ENCODE data around the gene RBBP9.

The RBBP9 gene

DNA sequence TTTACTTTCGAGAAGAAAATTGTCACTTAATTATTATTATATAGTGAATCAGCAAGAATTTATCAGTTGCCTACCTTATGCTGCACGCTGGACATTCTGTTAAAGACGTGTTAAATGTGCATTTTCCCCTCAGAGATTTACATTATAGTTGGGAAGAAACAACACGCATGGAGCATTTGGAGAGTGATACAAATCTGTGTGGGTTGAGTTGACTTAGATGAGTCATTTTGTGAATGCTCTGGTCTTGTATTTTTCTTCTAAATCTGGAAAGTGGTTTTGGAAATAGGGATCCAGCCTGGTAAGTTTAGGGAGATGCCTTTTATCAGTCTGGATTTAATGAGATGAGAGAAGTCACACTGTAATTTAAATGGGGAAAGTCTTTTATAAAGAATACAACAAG lies 46.2 kb upstream of the RBBP9 start:
- H3K9ac ChIP-seq (ENCODE audit: low read length), result no peak overlapping the region
- no peak overlapping the region for H3K27ac ChIP-seq (ENCODE audit: low read depth, low read length, poor library complexity, severe bottlenecking)
- H3K4me2 ChIP-seq (ENCODE audit: low read length), result no peak overlapping the region
- no peaks in the 10 kb centered on the region for H3F3A ChIP-seq (ENCODE audit: insufficient read depth, low read length)
- no peaks in the 10 kb centered on the region for H3K27me3 ChIP-seq (ENCODE audit: insufficient read depth, low read length)
- no peaks in the 10 kb centered on the region for H3K9me3 ChIP-seq (ENCODE audit: low read length)
- H3K36me3 ChIP-seq (ENCODE audit: insufficient read depth, low read length), result peaks cover 65% of the 10 kb centered on the region; the same call in 1 of the 2 replicates
- no peaks in the 10 kb centered on the region for H3K4me1 ChIP-seq (ENCODE audit: insufficient read depth, low read length, severe bottlenecking)
- TF ChIP-seq, protein P1, sequence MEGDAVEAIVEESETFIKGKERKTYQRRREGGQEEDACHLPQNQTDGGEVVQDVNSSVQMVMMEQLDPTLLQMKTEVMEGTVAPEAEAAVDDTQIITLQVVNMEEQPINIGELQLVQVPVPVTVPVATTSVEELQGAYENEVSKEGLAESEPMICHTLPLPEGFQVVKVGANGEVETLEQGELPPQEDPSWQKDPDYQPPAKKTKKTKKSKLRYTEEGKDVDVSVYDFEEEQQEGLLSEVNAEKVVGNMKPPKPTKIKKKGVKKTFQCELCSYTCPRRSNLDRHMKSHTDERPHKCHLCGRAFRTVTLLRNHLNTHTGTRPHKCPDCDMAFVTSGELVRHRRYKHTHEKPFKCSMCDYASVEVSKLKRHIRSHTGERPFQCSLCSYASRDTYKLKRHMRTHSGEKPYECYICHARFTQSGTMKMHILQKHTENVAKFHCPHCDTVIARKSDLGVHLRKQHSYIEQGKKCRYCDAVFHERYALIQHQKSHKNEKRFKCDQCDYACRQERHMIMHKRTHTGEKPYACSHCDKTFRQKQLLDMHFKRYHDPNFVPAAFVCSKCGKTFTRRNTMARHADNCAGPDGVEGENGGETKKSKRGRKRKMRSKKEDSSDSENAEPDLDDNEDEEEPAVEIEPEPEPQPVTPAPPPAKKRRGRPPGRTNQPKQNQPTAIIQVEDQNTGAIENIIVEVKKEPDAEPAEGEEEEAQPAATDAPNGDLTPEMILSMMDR (IDR thresholded peaks at IDR 0.05; ENCODE audit: low read length), result no peak
- TF ChIP-seq EZH2 (IDR thresholded peaks at IDR 0.05; ENCODE audit: borderline replicate concordance, low read length), result no peak
- no peak overlapping the region for H2AFZ ChIP-seq (ENCODE audit: low read length)
- no peaks in the 10 kb centered on the region for H3K9me2 ChIP-seq (ENCODE audit: low read depth, low read length)
- no peaks in the 10 kb centered on the region for H3K79me2 ChIP-seq (ENCODE audit: insufficient read depth, low read length)
- H3K4me3 ChIP-seq (ENCODE audit: low read depth, low read length, poor library complexity, severe bottlenecking), result no peak overlapping the region
- H4K20me1 ChIP-seq (ENCODE audit: insufficient read depth, low read length), result no peaks in the 10 kb centered on the region

DNA sequence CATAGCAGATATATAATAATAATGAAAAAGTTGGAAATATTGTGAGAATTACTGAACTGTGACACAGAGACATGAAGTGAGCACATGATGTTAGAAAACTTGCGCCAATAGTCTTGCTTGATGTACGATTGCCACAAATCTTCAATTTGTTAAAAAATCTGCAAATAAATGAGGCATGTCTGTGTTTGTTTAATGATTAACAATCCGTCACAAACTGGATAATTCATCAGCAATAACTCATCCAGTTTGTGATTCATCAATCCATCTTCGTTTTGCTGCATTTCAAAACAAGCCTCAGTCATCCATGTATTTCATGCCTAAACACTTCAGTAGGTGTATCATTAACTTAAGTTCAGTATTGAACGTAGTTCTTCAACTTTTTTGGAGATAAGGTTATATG lies 44.7 kb upstream of the RBBP9 start:
- Histone ChIP-seq H3K27me3 (ENCODE audit: insufficient read depth, low read length) (no peaks in the 10 kb centered on the region), H3K27ac (ENCODE audit: low read depth, low read length, poor library complexity, severe bottlenecking) (no peak overlapping the region), H3K79me2 (ENCODE audit: insufficient read depth, low read length) (no peaks in the 10 kb centered on the region), H3K4me2 (ENCODE audit: low read length) (no peak overlapping the region), H3F3A (ENCODE audit: insufficient read depth, low read length) (no peaks in the 10 kb centered on the region), H3K9me2 (ENCODE audit: low read depth, low read length) (no peaks in the 10 kb centered on the region), H3K4me3 (ENCODE audit: low read depth, low read length, poor library complexity, severe bottlenecking) (no peak overlapping the region), H4K20me1 (ENCODE audit: insufficient read depth, low read length) (no peaks in the 10 kb centered on the region), H2AFZ (ENCODE audit: low read length) (no peak overlapping the region), H3K4me1 (ENCODE audit: insufficient read depth, low read length, severe bottlenecking) (no peaks in the 10 kb centered on the region), H3K9ac (ENCODE audit: low read length) (no peak overlapping the region), H3K36me3 (ENCODE audit: insufficient read depth, low read length) (peaks cover 64% of the 10 kb centered on the region; the same call in 1 of the 2 replicates), H3K9me3 (ENCODE audit: low read length) (no peaks in the 10 kb centered on the region)
- no peak for TF ChIP-seq EZH2 (IDR thresholded peaks at IDR 0.05; ENCODE audit: borderline replicate concordance, low read length)
- TF ChIP-seq, protein P1 (IDR thresholded peaks at IDR 0.05; ENCODE audit: low read length), result no peak

DNA sequence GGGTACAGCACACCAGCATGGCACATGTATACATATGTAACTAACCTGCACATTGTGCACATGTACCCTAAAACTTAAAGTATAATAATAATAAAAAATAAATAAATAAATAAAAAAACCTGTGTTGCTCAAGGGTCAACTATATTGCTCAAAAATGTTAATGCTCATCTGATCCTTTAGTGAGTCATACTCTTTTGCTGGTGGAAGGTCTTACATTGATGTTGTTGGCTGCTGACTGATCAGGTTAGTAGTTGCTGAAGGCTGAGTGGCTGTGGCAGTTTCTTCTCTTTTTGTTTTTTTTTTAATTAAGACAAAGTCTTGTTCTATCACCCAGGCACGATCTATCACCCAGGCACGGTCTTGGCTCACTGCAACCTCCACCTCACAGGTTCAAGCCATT lies 40.6 kb upstream of the RBBP9 start:
- H4K20me1 ChIP-seq (ENCODE audit: insufficient read depth, low read length), result no peaks in the 10 kb centered on the region
- no peak overlapping the region for H3K4me3 ChIP-seq (ENCODE audit: low read depth, low read length, poor library complexity, severe bottlenecking)
- H3K36me3 ChIP-seq (ENCODE audit: insufficient read depth, low read length), result peaks cover 66% of the 10 kb centered on the region
- no peak overlapping the region for H3K4me2 ChIP-seq (ENCODE audit: low read length)
- no peak overlapping the region for H3K27ac ChIP-seq (ENCODE audit: low read depth, low read length, poor library complexity, severe bottlenecking)
- H3K9me3 ChIP-seq (ENCODE audit: low read length), result no peaks in the 10 kb centered on the region
- H2AFZ ChIP-seq (ENCODE audit: low read length), result no peak overlapping the region
- TF ChIP-seq, protein P1 (IDR thresholded peaks at IDR 0.05; ENCODE audit: low read length), result no peak
- no peak for TF ChIP-seq EZH2 (IDR thresholded peaks at IDR 0.05; ENCODE audit: borderline replicate concordance, low read length)
- no peaks in the 10 kb centered on the region for H3K79me2 ChIP-seq (ENCODE audit: insufficient read depth, low read length)
- no peaks in the 10 kb centered on the region for H3K27me3 ChIP-seq (ENCODE audit: insufficient read depth, low read length)
- no peaks in the 10 kb centered on the region for H3K4me1 ChIP-seq (ENCODE audit: insufficient read depth, low read length, severe bottlenecking)
- no peak overlapping the region for H3K9ac ChIP-seq (ENCODE audit: low read length)
- no peaks in the 10 kb centered on the region for H3F3A ChIP-seq (ENCODE audit: insufficient read depth, low read length)
- H3K9me2 ChIP-seq (ENCODE audit: low read depth, low read length), result no peaks in the 10 kb centered on the region
